SK-N-SH (cell line): Measurements from ENCODE around the gene FMO4.

ENCODE experiments used
- CTCF ChIP-seq: fragments of 200-600 bp; sonication (generic); IDR thresholded peaks from 2 replicates; pipeline ENCODE4 v1.6.1; 2017; ENCODE audit warnings: antibody characterized with exemption, mild to moderate bottlenecking, moderate library complexity
- EP300 ChIP-seq, 2 experiments: IDR thresholded peaks; 2 replicates each; pipeline versions ENCODE4 v1.4.0 to v1.6.1; 2012; ENCODE audit warnings: borderline replicate concordance in 1 of 2, low read depth in 1 of 2, low read length in 1 of 2
- FOSL2 ChIP-seq: IDR thresholded peaks from 2 replicates; pipeline ENCODE4 v1.4.0; 2012; ENCODE audit warnings: low read depth, mild to moderate bottlenecking, moderate library complexity, borderline replicate concordance
- FOXM1 ChIP-seq: IDR thresholded peaks from 2 replicates; pipeline ENCODE4 v1.4.0; 2012; ENCODE audit warnings: low read depth, mild to moderate bottlenecking
- GABPA ChIP-seq: IDR thresholded peaks from 2 replicates; pipeline ENCODE4 v1.4.0; 2012; ENCODE audit warnings: low read depth, mild to moderate bottlenecking
- JUND ChIP-seq: IDR thresholded peaks from 2 replicates; pipeline ENCODE4 v1.4.0; 2012
- MXI1 ChIP-seq: IDR thresholded peaks from 2 replicates; pipeline ENCODE4 v1.6.1; 2012; ENCODE audit warnings: mild to moderate bottlenecking, low read depth, low read length, improper control_type of control experiment
- POLR2AphosphoS5 ChIP-seq: IDR thresholded peaks from 2 replicates; pipeline ENCODE4 v1.6.1; 2012; ENCODE audit warnings: low read depth, low read length
- RCOR1 ChIP-seq: fragments of 150-350 bp; IDR thresholded peaks from 2 replicates; pipeline ENCODE4 v1.6.1; 2017; ENCODE audit warnings: antibody characterized with exemption, low read length
- SIN3A ChIP-seq: IDR thresholded peaks from 2 replicates; pipeline ENCODE4 v1.6.1; 2012; ENCODE audit warnings: low read depth, mild to moderate bottlenecking, low read length, moderate library complexity, borderline replicate concordance
- SMC3 ChIP-seq: IDR thresholded peaks from 2 replicates; pipeline ENCODE4 v1.6.1; 2012; ENCODE audit warnings: low read depth, low read length, improper control_type of control experiment
- YY1 ChIP-seq: IDR thresholded peaks from 2 replicates; pipeline ENCODE4 v1.4.0; 2012; ENCODE audit warnings: low read depth, mild to moderate bottlenecking
- TF ChIP-seq, protein P1 (sequence below): IDR thresholded peaks from 2 replicates; pipeline ENCODE4 v1.6.1; 2012; ENCODE audit warnings: mild to moderate bottlenecking, low read depth, low read length, moderate library complexity
- TF ChIP-seq, protein P2 (sequence below): fragments of 150-350 bp; IDR thresholded peaks from 2 replicates; pipeline ENCODE4 v1.6.1; 2017; ENCODE audit warnings: antibody characterized with exemption, low read length, low read depth, borderline replicate concordance

DNA sequence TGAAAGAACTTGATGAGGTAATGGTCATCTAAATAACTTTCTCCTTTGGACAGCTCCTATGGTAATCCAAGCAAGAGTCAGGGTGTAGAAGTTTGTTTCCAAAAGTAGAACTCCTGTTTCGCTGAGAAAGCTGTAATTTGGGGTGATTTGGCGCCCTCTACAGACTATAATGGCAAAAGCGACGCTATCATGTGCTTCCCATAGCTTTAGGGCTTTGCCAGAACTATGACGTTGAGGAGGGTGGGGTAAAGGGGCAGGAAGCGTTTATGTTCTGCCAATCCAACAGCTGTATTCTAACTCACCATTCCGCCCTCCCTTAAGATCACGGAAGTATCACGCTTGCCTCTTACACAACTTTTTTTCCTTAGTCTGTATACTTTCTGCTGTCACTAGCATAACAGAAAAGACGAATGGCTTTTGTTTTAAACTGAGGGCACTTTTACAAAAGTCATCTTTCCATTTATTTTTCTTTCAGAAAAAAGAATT is at the start of gene FMO4:
- TF ChIP-seq POLR2AphosphoS5 (peak; percentile 49; the same call in 1 of the 2 replicates), SIN3A (no peak), GABPA (peak; percentile 62), YY1 (no peak), FOXM1 (no peak), FOSL2 (no peak), CTCF (peak; percentile 94), SMC3 (peak; percentile 48), JUND (no peak), EP300 (IDR thresholded peaks at IDR 0.05; ENCODE audit: borderline replicate concordance in 1 of 2, low read depth in 1 of 2, low read length in 1 of 2) (no peak), MXI1 (no peak), RCOR1 (no peak)
- TF ChIP-seq, protein P1, sequence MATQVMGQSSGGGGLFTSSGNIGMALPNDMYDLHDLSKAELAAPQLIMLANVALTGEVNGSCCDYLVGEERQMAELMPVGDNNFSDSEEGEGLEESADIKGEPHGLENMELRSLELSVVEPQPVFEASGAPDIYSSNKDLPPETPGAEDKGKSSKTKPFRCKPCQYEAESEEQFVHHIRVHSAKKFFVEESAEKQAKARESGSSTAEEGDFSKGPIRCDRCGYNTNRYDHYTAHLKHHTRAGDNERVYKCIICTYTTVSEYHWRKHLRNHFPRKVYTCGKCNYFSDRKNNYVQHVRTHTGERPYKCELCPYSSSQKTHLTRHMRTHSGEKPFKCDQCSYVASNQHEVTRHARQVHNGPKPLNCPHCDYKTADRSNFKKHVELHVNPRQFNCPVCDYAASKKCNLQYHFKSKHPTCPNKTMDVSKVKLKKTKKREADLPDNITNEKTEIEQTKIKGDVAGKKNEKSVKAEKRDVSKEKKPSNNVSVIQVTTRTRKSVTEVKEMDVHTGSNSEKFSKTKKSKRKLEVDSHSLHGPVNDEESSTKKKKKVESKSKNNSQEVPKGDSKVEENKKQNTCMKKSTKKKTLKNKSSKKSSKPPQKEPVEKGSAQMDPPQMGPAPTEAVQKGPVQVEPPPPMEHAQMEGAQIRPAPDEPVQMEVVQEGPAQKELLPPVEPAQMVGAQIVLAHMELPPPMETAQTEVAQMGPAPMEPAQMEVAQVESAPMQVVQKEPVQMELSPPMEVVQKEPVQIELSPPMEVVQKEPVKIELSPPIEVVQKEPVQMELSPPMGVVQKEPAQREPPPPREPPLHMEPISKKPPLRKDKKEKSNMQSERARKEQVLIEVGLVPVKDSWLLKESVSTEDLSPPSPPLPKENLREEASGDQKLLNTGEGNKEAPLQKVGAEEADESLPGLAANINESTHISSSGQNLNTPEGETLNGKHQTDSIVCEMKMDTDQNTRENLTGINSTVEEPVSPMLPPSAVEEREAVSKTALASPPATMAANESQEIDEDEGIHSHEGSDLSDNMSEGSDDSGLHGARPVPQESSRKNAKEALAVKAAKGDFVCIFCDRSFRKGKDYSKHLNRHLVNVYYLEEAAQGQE, result peak; percentile 68; the same call in 1 of the 2 replicates
- TF ChIP-seq, protein P2, sequence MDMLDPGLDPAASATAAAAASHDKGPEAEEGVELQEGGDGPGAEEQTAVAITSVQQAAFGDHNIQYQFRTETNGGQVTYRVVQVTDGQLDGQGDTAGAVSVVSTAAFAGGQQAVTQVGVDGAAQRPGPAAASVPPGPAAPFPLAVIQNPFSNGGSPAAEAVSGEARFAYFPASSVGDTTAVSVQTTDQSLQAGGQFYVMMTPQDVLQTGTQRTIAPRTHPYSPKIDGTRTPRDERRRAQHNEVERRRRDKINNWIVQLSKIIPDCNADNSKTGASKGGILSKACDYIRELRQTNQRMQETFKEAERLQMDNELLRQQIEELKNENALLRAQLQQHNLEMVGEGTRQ, result no peak
